ENCODE results near the gene WWTR1.

DNA sequence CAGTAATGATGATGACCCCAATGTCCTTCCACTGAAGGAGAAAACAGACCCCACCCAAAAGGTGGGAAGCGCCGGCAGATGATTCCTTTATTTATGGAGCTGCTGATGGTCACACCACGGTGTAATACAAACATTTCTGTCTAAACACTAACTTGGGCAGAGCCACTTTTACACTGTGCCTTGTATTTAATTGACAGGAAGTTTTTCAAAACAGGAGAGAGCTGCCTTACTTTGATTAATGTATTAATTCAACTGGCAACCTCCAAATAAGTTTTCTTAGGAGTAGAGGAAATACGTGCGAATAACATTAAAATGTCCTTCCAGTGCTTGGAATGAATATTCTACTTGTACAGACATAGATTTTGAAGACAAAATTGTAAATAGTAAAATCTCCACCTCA lies 70.4 kb downstream of the WWTR1 start:
- TF ChIP-seq, protein P1, sequence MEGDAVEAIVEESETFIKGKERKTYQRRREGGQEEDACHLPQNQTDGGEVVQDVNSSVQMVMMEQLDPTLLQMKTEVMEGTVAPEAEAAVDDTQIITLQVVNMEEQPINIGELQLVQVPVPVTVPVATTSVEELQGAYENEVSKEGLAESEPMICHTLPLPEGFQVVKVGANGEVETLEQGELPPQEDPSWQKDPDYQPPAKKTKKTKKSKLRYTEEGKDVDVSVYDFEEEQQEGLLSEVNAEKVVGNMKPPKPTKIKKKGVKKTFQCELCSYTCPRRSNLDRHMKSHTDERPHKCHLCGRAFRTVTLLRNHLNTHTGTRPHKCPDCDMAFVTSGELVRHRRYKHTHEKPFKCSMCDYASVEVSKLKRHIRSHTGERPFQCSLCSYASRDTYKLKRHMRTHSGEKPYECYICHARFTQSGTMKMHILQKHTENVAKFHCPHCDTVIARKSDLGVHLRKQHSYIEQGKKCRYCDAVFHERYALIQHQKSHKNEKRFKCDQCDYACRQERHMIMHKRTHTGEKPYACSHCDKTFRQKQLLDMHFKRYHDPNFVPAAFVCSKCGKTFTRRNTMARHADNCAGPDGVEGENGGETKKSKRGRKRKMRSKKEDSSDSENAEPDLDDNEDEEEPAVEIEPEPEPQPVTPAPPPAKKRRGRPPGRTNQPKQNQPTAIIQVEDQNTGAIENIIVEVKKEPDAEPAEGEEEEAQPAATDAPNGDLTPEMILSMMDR (IDR thresholded peaks at IDR 0.05) = no peak
- no peak for TF ChIP-seq POLR2A (IDR thresholded peaks at IDR 0.05)

Measured in upper lobe of left lung (tissue), 4 donors.